Stromal cell of bone marrow (primary cell): ENCODE measurements around the gene FGD4.

Experiments
- DNase-seq: peaks from one replicate; pipeline ENCODE4 v3.0.0-alpha.2; 2012; ENCODE audit warnings: low read depth

FGD4 gene

GRCh38 chr12:32407795-32408194 is 8.4 kb downstream of the FGD4 start:
- DNase-seq: no peak

- no peak for DNase-seq
Measured at GRCh38 chr12:32413412-32413811, 14.1 kb downstream of the FGD4 start.

- no peak for DNase-seq
Measured at GRCh38 chr12:32418221-32418620, 18.9 kb downstream of the FGD4 start.

- no peak for DNase-seq
Measured at GRCh38 chr12:32418903-32419519, 19.7 kb downstream of the FGD4 start.

GRCh38 chr12:32419520-32419960 is 20.2 kb downstream of the FGD4 start:
- DNase-seq: no peak

GRCh38 chr12:32420356-32420755 is 21.0 kb downstream of the FGD4 start:
- no peak for DNase-seq

- DNase-seq: no peak
Measured at GRCh38 chr12:32423559-32423958, 24.2 kb downstream of the FGD4 start.

GRCh38 chr12:32431025-32431424 is 31.7 kb downstream of the FGD4 start:
- DNase-seq: no peak

- no peak for DNase-seq
Measured at GRCh38 chr12:32435921-32436705, 36.8 kb downstream of the FGD4 start.

GRCh38 chr12:32437095-32437515 is 37.7 kb downstream of the FGD4 start:
- no peak for DNase-seq

GRCh38 chr12:32440120-32440865 is 40.9 kb downstream of the FGD4 start:
- no peak for DNase-seq

- DNase-seq: no peak
Measured at GRCh38 chr12:32443491-32443890, 44.1 kb downstream of the FGD4 start.

- DNase-seq: no peak
Measured at GRCh38 chr12:32444895-32445294, 45.5 kb downstream of the FGD4 start.

- DNase-seq: no peak
Measured at GRCh38 chr12:32445356-32445755, 46.0 kb downstream of the FGD4 start.

- DNase-seq: no peak
Measured at GRCh38 chr12:32446316-32447119, 47.2 kb downstream of the FGD4 start.

GRCh38 chr12:32448586-32448985 is 49.2 kb downstream of the FGD4 start:
- no peak for DNase-seq

GRCh38 chr12:32450363-32450762 is 51.0 kb downstream of the FGD4 start:
- DNase-seq: no peak

- no peak for DNase-seq
Measured at GRCh38 chr12:32450768-32451167, 51.4 kb downstream of the FGD4 start.

- DNase-seq: no peak
Measured at GRCh38 chr12:32451816-32452215, 52.5 kb downstream of the FGD4 start.

GRCh38 chr12:32454075-32454474 is 54.7 kb downstream of the FGD4 start:
- DNase-seq: peak; percentile 10

- no peak for DNase-seq
Measured at GRCh38 chr12:32454866-32455265, 55.5 kb downstream of the FGD4 start.

- DNase-seq: peak; percentile 67
Measured at GRCh38 chr12:32455607-32456071, 56.3 kb downstream of the FGD4 start.
